Stimulated activated CD8-positive, alpha-beta memory T cell treated with anti-CD3 and anti-CD28 coated beads, Interleukin-15, amount 100 ng/mL, for 48 hours (primary cell): ENCODE results near the gene FAM20C.

ENCODE experiments used
- DNase-seq, 2 donors: peaks; one replicate each; pipeline ENCODE4 v3.0.0-alpha.2; 2020; ENCODE audit warnings: low read depth in 2 of 2

FAM20C gene

DNA sequence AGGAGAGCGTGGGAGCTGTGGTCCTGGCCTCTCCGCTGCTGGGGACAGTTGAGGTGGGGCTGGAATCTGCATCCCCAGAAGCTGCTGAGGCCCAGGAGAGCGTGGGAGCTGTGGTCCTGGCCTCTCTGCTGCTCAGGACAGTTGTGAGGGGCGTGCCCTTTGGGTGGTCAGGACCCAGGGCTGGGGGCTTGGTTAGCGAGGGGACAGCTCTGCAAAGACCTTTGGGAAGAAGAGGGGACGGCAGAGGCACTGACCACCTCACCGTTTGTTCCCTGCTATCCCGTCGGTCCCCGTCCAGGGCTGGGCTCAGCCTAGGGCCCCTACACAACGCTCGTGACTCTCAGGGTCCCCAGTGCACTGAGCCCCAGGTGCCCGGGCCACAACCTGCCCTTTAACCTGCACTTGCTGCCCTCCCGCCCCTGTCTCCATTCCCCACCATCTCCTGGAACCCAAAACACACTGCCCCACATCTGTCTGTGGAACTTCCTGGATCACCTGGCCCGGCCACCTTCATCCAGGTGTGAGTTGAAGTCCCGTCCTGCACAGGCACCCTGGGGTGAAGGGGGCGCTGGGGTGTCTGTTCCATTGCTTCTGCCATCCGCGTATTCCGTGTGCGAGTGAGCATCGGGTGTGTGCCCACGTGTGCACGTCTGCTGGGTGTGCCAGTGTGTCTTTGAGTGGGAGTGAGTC lies 111.7 kb downstream of the FAM20C start:
- no peak for DNase-seq

DNA sequence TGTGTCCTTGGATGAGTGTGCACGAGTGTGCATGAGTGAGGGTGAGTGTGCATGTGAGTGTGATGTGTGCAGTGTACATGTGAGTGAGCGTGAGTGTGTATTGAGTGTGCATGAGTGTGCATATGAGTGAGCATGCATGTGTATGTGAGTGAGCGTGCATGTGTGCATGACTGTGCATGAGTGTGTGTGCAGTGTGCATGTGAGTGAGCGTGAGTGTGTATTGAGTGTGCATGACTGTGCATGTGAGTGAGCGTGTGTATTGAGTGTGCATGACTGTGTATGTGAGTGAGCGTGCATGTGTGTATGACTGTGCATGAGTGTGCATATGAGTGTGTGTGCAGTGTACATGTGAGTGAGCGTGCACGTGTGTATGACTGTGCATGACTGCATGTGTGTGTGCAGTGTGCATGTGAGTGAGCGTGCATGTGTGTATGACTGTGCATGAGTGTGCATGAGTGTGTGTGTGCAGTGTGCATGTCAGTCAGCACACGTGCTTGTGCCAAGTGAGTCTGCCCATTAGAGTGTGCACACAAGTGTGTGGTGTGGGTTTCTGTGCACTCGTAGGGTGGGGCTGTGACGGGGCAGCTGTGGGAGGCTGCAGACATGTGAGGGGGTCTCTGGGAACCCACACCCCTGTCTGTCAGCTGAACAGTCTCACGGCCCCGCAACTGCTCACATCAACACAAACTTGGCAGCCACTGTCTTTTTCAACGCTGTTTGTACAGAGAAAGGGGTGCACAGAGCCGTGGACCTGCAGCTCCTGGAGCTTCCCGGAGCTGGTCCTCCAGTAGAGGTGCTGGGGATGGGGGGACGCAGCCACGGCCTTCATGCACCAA lies 112.4 kb downstream of the FAM20C start:
- no peak for DNase-seq

DNA sequence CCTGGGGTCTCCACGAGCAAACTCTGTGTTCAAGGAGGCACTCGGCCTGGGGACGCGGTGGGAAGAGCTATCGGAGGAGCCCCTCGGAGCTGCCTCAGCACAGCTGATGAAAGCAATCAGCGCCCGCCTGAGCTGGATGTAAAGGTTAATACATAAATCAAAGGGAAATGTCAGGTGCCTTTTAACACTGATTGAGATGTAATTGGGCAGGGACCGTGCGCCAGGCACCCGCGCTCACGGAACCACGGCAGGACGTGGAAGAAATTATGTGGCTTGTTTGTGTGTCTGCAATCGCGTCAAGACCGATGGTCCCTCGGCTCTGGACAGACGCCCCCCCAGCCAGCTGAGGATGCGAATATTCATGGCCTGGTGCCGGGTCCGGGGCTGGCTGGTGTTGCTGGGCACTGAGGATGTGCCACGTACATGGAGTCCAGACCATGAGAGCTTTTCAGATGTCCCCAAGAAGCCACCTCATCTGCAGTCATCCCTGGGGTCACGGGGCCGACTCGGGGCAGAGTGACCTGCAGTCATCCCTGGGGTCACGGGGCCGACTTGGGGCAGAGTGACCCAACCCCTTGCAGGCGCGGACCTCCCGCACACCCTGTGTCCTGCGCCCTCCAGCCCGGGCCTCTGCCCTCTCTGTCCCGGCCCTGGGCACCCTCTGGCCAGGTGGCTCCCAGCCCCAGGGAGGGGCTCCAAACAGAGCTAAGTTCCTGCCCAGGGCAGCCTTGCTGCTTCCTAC lies 113.2 kb downstream of the FAM20C start:
- DNase-seq, result no peak

DNA sequence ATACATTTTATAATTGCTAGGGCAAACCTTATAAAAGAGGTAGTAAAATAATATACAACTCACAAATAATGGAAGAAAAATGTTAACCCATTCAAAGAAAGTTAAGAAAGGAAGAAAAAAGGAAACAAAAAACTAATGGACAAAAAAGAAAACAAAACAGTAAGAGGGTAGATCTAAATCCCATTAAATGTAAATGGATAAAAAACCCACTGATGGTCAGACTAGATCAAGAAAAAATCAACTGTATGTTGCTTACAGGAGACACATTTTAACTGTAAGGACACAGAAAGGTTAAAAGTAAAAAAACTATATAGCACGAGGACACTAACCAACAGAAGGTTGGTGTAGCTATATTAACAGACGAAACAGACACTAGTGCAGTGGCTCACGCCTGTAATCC lies 115.6 kb downstream of the FAM20C start:
- DNase-seq, result no peak

DNA sequence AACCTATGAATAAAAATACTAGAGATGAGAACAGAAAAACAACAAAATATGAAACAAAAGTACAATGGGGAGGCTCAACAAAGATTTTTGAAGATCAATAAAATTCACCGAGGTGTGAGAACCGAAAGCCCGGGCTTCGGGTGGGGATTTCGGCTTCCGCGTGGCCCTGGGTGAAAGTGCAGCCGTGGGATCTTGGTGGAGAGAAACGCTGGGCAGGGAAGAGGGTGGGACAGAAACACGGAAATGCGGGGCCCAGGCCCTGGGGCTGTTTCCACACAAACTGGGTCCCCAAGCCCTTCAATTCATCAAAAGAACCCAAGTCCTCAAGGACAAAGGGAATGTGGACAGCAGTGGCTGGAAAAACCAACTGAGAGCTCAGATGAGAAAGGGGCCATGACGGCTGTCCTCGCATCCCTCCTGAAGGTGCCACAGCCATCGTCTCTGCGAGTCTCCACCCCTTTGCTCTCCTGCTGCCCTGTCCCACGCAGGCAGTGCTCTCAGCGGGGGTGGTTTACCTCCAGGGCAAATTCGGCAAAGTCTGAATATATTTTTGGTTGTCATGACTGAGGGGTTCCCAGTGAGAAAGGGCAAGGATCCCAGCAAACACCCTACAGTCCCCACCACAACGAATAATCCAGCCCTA lies 117.3 kb downstream of the FAM20C start:
- DNase-seq, result no peak
